Measurements from ENCODE around the gene RAB21. TPM values are rescaled to one million over a fixed set of nuclear protein-coding genes. Genes with fewer than 3 reads are reported as not detected.

The RAB21 gene
- total and polyA plus RNA-seq, 2 of the 13 experiments (the other 11 are each of a cell fraction or from before 2014, with no cell fraction given): 4.4 to 50.9 TPM

- Histone ChIP-seq H4K20me1 (ENCODE audit: insufficient read depth, low read length) (no peaks in the 10 kb centered on the region), H3K4me2 (ENCODE audit: low read depth, low read length) (no peak overlapping the region), H3K79me2 (ENCODE audit: insufficient read depth, low read length) (no peaks in the 10 kb centered on the region), H3K4me3 (replicated peaks in 1 of 3; ENCODE audit: insufficient read depth in 1 of 3, low read depth in 2 of 3, low read length in 3 of 3) (no peak overlapping the region), H3K27me3 (ENCODE audit: control insufficient read depth in 1 of 2, insufficient read depth in 2 of 2, low read length in 2 of 2) (0 out of 5 replicates have a peak, but pooled peaks cover 0 to 3% of the 10 kb centered on the region in 2 experiments), H3K9me3 (ENCODE audit: low read length) (no peaks in the 10 kb centered on the region), H3K27ac (ENCODE audit: extremely low read length, insufficient read depth, low read length) (no peak overlapping the region), H3K9ac (ENCODE audit: insufficient read depth, low read depth, low read length) (no peak overlapping the region), H2AFZ (ENCODE audit: low read length) (no peak overlapping the region), H3K36me3 (replicated peaks in 1 of 2; ENCODE audit: control insufficient read depth in 1 of 2, insufficient read depth in 2 of 2, low read length in 2 of 2) (no peaks in the 10 kb centered on the region), H3K4me1 (ENCODE audit: insufficient read depth, low read length) (no peaks in the 10 kb centered on the region)
- TF ChIP-seq HES4 (CRISPR knock-in tag; IDR thresholded peaks at IDR 0.05; ENCODE audit: borderline replicate concordance): no peak
- TF ChIP-seq NFYB (CRISPR knock-in tag; IDR thresholded peaks at IDR 0.05): peak; percentile 36; the same call in 1 of the 2 replicates
- TF ChIP-seq PBX2 (CRISPR knock-in tag; IDR thresholded peaks at IDR 0.05): peak; percentile 54; the same call in 1 of the 2 replicates
- TF ChIP-seq NFYC (CRISPR knock-in tag; IDR thresholded peaks at IDR 0.05): peak; percentile 35; the same call in 1 of the 2 replicates
- no peak for FAIRE-seq
- BruUV-seq (replicated peaks): no TSS peak
- 0% methylated on average over 3 of the region's 6 CpGs for WGBS (ENCODE audit: low lambda C conversion rate)
- DNase-seq (ENCODE audit: low spot score): no peak
- intact Hi-C loops (cut with micrococcal nuclease; ENCODE audit: unreplicated experiment) (no loop called here), in situ Hi-C loops (cut with HindIII; ENCODE audit: extremely low pct_ligation_motif_present, low pct_unique_long_range_greater_than_20kb) (no loop called here)
- ATAC-seq: peak; percentile 50; the same call in 2 of the 3 replicates
- ChIA-PET POLR2A (no interaction called here), CTCF (ENCODE audit: low intra/inter-chr PET ratio, low total read pairs) (no interaction called here)
Measured at GRCh38 chr12:71804505-71804904, 49.8 kb downstream of the RAB21 start.

DNA sequence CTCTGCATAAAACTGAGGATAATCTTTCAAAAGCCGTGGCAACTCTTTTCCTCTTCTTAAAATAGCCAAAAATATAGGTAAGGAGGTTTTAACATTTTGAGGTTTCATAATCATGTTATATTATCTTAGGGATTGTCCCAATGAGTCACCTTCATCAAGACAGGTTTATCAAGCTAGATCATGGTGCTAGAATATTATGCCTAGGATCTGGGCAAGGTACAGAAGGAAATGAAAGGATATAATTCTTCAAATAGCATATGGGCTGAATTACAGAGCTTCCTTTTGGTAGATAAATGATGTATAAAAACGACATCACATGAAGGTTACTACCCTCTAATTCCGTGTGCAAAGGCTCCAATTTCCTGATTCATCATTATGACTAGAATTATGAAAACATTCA is 56.3 kb downstream of the RAB21 start:
- TF ChIP-seq EHMT2 (IDR thresholded peaks at IDR 0.05; ENCODE audit: borderline replicate concordance, low read depth, low read length) (no peak), ZBTB8A (CRISPR knock-in tag; IDR thresholded peaks at IDR 0.05; ENCODE audit: borderline replicate concordance, low read depth) (no peak), PPARG (CRISPR knock-in tag; conservative IDR thresholded peaks at IDR 0.05) (no peak), PAWR (CRISPR knock-in tag; IDR thresholded peaks at IDR 0.05; ENCODE audit: borderline replicate concordance) (no peak), ZBED4 (CRISPR knock-in tag; IDR thresholded peaks at IDR 0.05; ENCODE audit: borderline replicate concordance) (no peak)
- TF ChIP-seq, protein P1, sequence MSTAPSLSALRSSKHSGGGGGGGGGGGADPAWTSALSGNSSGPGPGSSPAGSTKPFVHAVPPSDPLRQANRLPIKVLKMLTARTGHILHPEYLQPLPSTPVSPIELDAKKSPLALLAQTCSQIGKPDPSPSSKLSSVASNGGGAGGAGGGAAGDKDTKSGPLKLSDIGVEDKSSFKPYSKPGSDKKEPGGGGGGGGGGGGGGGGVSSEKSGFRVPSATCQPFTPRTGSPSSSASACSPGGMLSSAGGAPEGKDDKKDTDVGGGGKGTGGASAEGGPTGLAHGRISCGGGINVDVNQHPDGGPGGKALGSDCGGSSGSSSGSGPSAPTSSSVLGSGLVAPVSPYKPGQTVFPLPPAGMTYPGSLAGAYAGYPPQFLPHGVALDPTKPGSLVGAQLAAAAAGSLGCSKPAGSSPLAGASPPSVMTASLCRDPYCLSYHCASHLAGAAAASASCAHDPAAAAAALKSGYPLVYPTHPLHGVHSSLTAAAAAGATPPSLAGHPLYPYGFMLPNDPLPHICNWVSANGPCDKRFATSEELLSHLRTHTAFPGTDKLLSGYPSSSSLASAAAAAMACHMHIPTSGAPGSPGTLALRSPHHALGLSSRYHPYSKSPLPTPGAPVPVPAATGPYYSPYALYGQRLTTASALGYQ (CRISPR knock-in tag; IDR thresholded peaks at IDR 0.05): no peak
- TF ChIP-seq, protein P2, sequence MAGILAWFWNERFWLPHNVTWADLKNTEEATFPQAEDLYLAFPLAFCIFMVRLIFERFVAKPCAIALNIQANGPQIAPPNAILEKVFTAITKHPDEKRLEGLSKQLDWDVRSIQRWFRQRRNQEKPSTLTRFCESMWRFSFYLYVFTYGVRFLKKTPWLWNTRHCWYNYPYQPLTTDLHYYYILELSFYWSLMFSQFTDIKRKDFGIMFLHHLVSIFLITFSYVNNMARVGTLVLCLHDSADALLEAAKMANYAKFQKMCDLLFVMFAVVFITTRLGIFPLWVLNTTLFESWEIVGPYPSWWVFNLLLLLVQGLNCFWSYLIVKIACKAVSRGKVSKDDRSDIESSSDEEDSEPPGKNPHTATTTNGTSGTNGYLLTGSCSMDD (CRISPR knock-in tag; IDR thresholded peaks at IDR 0.05): no peak
- Histone ChIP-seq H3K9me3 (ENCODE audit: low read length) (no peaks in the 10 kb centered on the region), H2AFZ (ENCODE audit: low read length) (no peak overlapping the region), H3K4me3 (replicated peaks in 1 of 3; ENCODE audit: insufficient read depth in 1 of 3, low read depth in 2 of 3, low read length in 3 of 3) (no peak overlapping the region), H3K4me1 (ENCODE audit: insufficient read depth, low read length) (no peaks in the 10 kb centered on the region), H3K79me2 (ENCODE audit: insufficient read depth, low read length) (no peaks in the 10 kb centered on the region), H3K27me3 (ENCODE audit: control insufficient read depth in 1 of 2, insufficient read depth in 2 of 2, low read length in 2 of 2) (0 out of 5 replicates have a peak, but pooled peaks cover 0 to 3% of the 10 kb centered on the region in 2 experiments), H3K4me2 (ENCODE audit: low read depth, low read length) (no peak overlapping the region), H3K9ac (ENCODE audit: insufficient read depth, low read depth, low read length) (no peak overlapping the region), H4K20me1 (ENCODE audit: insufficient read depth, low read length) (no peaks in the 10 kb centered on the region), H3K27ac (ENCODE audit: extremely low read length, insufficient read depth, low read length) (no peak overlapping the region), H3K36me3 (replicated peaks in 1 of 2; ENCODE audit: control insufficient read depth in 1 of 2, insufficient read depth in 2 of 2, low read length in 2 of 2) (no peaks in the 10 kb centered on the region)
- in situ Hi-C loops (cut with HindIII; ENCODE audit: extremely low pct_ligation_motif_present, low pct_unique_long_range_greater_than_20kb): no loop called here
- 1% methylated on average over 3 of the region's 3 CpGs for WGBS (ENCODE audit: low lambda C conversion rate)
- no peak for DNase-seq (ENCODE audit: low spot score)
- intact Hi-C loops (cut with micrococcal nuclease; ENCODE audit: unreplicated experiment): no loop called here
- no peak for FAIRE-seq
- no TSS peak for BruUV-seq (replicated peaks)
- POLR2A ChIA-PET: no interaction called here
- CTCF ChIA-PET (ENCODE audit: low intra/inter-chr PET ratio, low total read pairs): no interaction called here
- ATAC-seq: no peak

All from HepG2 (cell line).